Endothelial cell of umbilical vein (primary cell): ENCODE measurements around the gene RAC3. TPM values are rescaled to one million over a fixed set of nuclear protein-coding genes. Genes with fewer than 3 reads are reported as not detected.

ENCODE experiments used
- BruUV-seq: library from RNA; stranded (reverse); fragments of 400-500 nt; replicated peaks from 2 replicates; lab custom pipeline; 2021; lab: Mats Ljungman, UMichigan
- CTCF ChIA-PET: fragments of 300-600, 350-600 bp; sonication (Branson Sonifier 250); formaldehyde crosslinking; loops from one replicate; lab custom pipeline; 2021; ENCODE audit warnings: antibody characterized with exemption, inconsistent platforms; lab: Charles Lee
- POLR2A ChIA-PET: fragments of 300-600, 350-600 bp; sonication (Branson Sonifier 250); formaldehyde crosslinking; loops from one replicate; lab custom pipeline; 2021; ENCODE audit warnings: antibody characterized with exemption, inconsistent platforms; lab: Charles Lee
- DNase-seq: peaks from one replicate; pipeline ENCODE4 v3.0.0-alpha.2; 2011; ENCODE audit warnings: low read depth, low spot score
- FAIRE-seq: peaks from 2 replicates; lab custom pipeline; 2011; peaks lifted over from hg19 to GRCh38; lab: Jason Lieb, UNC
- H2AFZ ChIP-seq: 2 replicates; pipeline ENCODE4 v1.6.0; 2012; ENCODE audit warnings: low read depth, low read length, control low read depth, inconsistent platforms
- H3K27ac ChIP-seq: 2 replicates; pipeline ENCODE4 v1.5.1; 2011; ENCODE audit warnings: low read depth, mild to moderate bottlenecking, control low read depth, low read length, moderate library complexity; ENCODE audit not compliant: insufficient read depth
- H3K27me3 ChIP-seq, 2 experiments: 2 replicates each; pipeline versions ENCODE4 v1.6.0 to v1.6.1; 2011; ENCODE audit warnings: low read length in 2 of 2, mixed read lengths in 1 of 2; ENCODE audit not compliant: control insufficient read depth in 2 of 2, insufficient read depth in 2 of 2
- H3K36me3 ChIP-seq, 2 experiments: 2 replicates in 1 of 2; 3 replicates in 1 of 2; pipeline ENCODE4 v1.5.1; 2011; ENCODE audit warnings: low read length in 2 of 2, mild to moderate bottlenecking in 1 of 2, moderate library complexity in 1 of 2; ENCODE audit not compliant: control insufficient read depth in 2 of 2, insufficient read depth in 2 of 2; ENCODE audit errors: extremely low read depth in 1 of 2
- H3K4me1 ChIP-seq: 3 replicates; pipeline ENCODE4 v1.5.1; 2011; ENCODE audit warnings: mild to moderate bottlenecking, low read length; ENCODE audit not compliant: control insufficient read depth, insufficient read depth; ENCODE audit errors: extremely low read depth
- H3K4me2 ChIP-seq: 2 replicates; pipeline ENCODE4 v1.6.1; 2011; ENCODE audit warnings: low read length, control low read depth, mixed read lengths; ENCODE audit not compliant: insufficient read depth
- H3K4me3 ChIP-seq, 3 experiments: fragments of 200-600 bp in 1 of 3; sonication (generic), shearing (Covaris generic) in 1 of 3; replicated peaks in 1 of 3; 2 replicates each; pipeline ENCODE4 v1.5.1; 2011 to 2016; ENCODE audit warnings: control low read depth in 3 of 3, low read length in 3 of 3, mild to moderate bottlenecking in 2 of 3, inconsistent platforms in 1 of 3, low read depth in 1 of 3, moderate library complexity in 1 of 3; ENCODE audit not compliant: insufficient read depth in 1 of 3
- H3K79me2 ChIP-seq: 2 replicates; pipeline ENCODE4 v1.6.0; 2012; ENCODE audit warnings: low read length, inconsistent platforms; ENCODE audit not compliant: control insufficient read depth, insufficient read depth
- H3K9ac ChIP-seq: replicated peaks from 2 replicates; pipeline ENCODE3; 2011; ENCODE audit warnings: low read length, control low read depth; ENCODE audit not compliant: insufficient read depth; ENCODE audit errors: extremely low read depth
- H3K9me1 ChIP-seq: replicated peaks from 3 replicates; pipeline ENCODE4 v1.6.0; 2011; ENCODE audit warnings: mild to moderate bottlenecking, low read length; ENCODE audit not compliant: control insufficient read depth, insufficient read depth; ENCODE audit errors: extremely low read depth
- H3K9me3 ChIP-seq: replicated peaks from 2 replicates; pipeline ENCODE4 v1.5.1; 2012; ENCODE audit warnings: low read length, inconsistent platforms; ENCODE audit not compliant: control insufficient read depth, insufficient read depth
- H4K20me1 ChIP-seq: replicated peaks from 2 replicates; pipeline ENCODE3; 2011; ENCODE audit warnings: mild to moderate bottlenecking, low read length; ENCODE audit not compliant: control insufficient read depth, insufficient read depth; ENCODE audit errors: extremely low read depth
- EZH2 ChIP-seq: IDR thresholded peaks from 2 replicates; pipeline ENCODE4 v1.6.1; 2012; ENCODE audit warnings: borderline replicate concordance, low read depth, mild to moderate bottlenecking, moderate library complexity, low read length, inconsistent platforms; ENCODE audit not compliant: severe bottlenecking
- FOS ChIP-seq: IDR thresholded peaks from 2 replicates; pipeline ENCODE4 v1.6.1; 2011; ENCODE audit warnings: mild to moderate bottlenecking, low read length, moderate library complexity, borderline replicate concordance; ENCODE audit not compliant: insufficient read depth
- GATA2 ChIP-seq: IDR thresholded peaks from 2 replicates; pipeline ENCODE4 v1.7.0; 2011; ENCODE audit warnings: low read depth, mild to moderate bottlenecking, moderate library complexity, mixed read lengths, low read length; ENCODE audit not compliant: insufficient read length, insufficient read depth
- JUN ChIP-seq: IDR thresholded peaks from 2 replicates; pipeline ENCODE4 v1.6.1; 2011; ENCODE audit warnings: borderline replicate concordance, low read depth; ENCODE audit not compliant: insufficient read length, insufficient read depth
- MYC ChIP-seq: IDR thresholded peaks from one replicate; pipeline ENCODE4 v1.6.1; 2011; ENCODE audit warnings: mild to moderate bottlenecking, low read depth, low read length
- POLR2A ChIP-seq: IDR thresholded peaks from 2 replicates; pipeline ENCODE4 v1.6.1; 2012; ENCODE audit warnings: low read depth, mild to moderate bottlenecking, control low read depth, low read length
- POLR2AphosphoS5 ChIP-seq: IDR thresholded peaks from 2 replicates; pipeline ENCODE4 v1.6.1; 2012; ENCODE audit warnings: low read depth, mild to moderate bottlenecking, control low read depth, low read length, moderate library complexity; ENCODE audit not compliant: insufficient read depth
- dilution Hi-C: fragments of 300-500 bp; cut with MboI; formaldehyde crosslinking; loops from one replicate; pipeline ENCODE4 v1.15.0; 2019; ENCODE audit warnings: low sequenced_read_pairs; ENCODE audit not compliant: extremely low pct_ligation_motif_present
- intact Hi-C: fragments of 100-400 bp; cut with micrococcal nuclease; formaldehyde crosslinking; loops from one replicate; pipeline ENCODE4 v1.10.0; 2022
- polyA plus RNA-seq, 4 experiments: library from polyadenylated mRNA; depleted of rRNA in 3 of 4; stranded (reverse) in 3 of 4; unstranded in 1 of 4; fragments of >200 nt; gene quantifications; 2 replicates each; pipeline versions ENCODE4 v1.2.1 to v1.2.3, GENCODE V29; 2011 to 2012; ENCODE audit warnings: missing spikeins in 1 of 4
- total RNA-seq: library from RNA; stranded (reverse); gene quantifications from 2 replicates; pipeline ENCODE4 v1.2.3, GENCODE V29; 2021
- TF ChIP-seq, protein P1 (sequence below), 2 donors: IDR thresholded peaks; 1 replicate in 1 of 2; 2 replicates in 1 of 2; pipeline ENCODE4 v1.5.1; 2011; ENCODE audit warnings: low read length in 2 of 2, mild to moderate bottlenecking in 2 of 2, moderate library complexity in 2 of 2, control low read depth in 1 of 2, inconsistent platforms in 1 of 2, low read depth in 1 of 2; ENCODE audit not compliant: insufficient read depth in 1 of 2; ENCODE audit errors: extremely low read depth in 1 of 2
- TF ChIP-seq, protein P2 (sequence below): IDR thresholded peaks from 2 replicates; pipeline ENCODE4 v1.6.1; 2011; ENCODE audit not compliant: insufficient read depth, insufficient read length

The RAC3 gene
- total and polyA plus RNA-seq, 2 donors (not counting 3 experiments of a cell fraction or from before 2014, with no cell fraction given), result 34.1 to 56.0 TPM

DNA sequence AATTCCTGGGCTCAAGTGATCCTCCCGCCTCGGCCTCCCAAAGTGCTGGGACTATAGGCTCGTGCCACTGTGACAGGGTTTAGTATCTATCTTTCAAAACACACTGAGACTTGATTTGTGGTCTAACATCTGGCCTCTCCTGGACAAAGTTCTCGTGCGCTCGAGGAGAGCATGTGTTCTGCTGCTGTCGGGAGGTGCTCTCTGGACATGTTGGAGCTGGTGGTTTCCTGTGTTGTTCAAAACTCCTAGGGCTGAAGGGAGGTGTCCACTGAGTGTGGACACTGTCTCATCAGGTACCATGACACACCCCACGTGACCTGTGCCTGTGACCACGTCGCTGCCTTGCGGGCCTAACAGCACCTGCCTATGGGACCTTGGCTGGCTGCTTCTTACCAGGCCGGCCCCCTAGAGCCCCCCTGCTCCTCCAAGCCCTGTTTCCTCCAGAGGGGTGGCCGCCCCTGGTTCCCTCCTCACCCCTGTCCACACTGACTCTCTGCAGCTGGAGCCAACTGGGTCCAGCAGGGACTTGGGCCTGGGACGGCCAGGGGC lies 14.5 kb downstream of the RAC3 start:
- FAIRE-seq (no peak), DNase-seq (no peak)
- TF ChIP-seq FOS (no peak), GATA2 (no peak), EZH2 (no peak), MYC (no peak), POLR2A (no peak), JUN (no peak), POLR2AphosphoS5 (no peak)
- TF ChIP-seq, protein P1, sequence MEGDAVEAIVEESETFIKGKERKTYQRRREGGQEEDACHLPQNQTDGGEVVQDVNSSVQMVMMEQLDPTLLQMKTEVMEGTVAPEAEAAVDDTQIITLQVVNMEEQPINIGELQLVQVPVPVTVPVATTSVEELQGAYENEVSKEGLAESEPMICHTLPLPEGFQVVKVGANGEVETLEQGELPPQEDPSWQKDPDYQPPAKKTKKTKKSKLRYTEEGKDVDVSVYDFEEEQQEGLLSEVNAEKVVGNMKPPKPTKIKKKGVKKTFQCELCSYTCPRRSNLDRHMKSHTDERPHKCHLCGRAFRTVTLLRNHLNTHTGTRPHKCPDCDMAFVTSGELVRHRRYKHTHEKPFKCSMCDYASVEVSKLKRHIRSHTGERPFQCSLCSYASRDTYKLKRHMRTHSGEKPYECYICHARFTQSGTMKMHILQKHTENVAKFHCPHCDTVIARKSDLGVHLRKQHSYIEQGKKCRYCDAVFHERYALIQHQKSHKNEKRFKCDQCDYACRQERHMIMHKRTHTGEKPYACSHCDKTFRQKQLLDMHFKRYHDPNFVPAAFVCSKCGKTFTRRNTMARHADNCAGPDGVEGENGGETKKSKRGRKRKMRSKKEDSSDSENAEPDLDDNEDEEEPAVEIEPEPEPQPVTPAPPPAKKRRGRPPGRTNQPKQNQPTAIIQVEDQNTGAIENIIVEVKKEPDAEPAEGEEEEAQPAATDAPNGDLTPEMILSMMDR (IDR thresholded peaks at IDR 0.05; ENCODE audit: extremely low read depth in 1 of 2, insufficient read depth in 1 of 2, low read depth in 1 of 2, low read length in 2 of 2), result no peak
- TF ChIP-seq, protein P2, sequence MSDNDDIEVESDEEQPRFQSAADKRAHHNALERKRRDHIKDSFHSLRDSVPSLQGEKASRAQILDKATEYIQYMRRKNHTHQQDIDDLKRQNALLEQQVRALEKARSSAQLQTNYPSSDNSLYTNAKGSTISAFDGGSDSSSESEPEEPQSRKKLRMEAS, result no peak
- no peak overlapping the region for H3K4me2 ChIP-seq
- no peaks in the 10 kb centered on the region for H3K9me3 ChIP-seq
- POLR2A ChIA-PET, result no interaction called here
- no peak overlapping the region for H2AFZ ChIP-seq
- no TSS peak for BruUV-seq
- H3K27me3 ChIP-seq, result no peaks in the 10 kb centered on the region
- H3K4me3 ChIP-seq, result no peak overlapping the region
- intact Hi-C loops, result no loop called here
- peaks cover 0 to 7% of the 10 kb centered on the region in 2 experiments for H3K36me3 ChIP-seq
- dilution Hi-C loops, result no loop called here
- peaks cover 6% of the 10 kb centered on the region for H3K4me1 ChIP-seq
- H4K20me1 ChIP-seq, result no peaks in the 10 kb centered on the region
- H3K9ac ChIP-seq, result no peak overlapping the region
- H3K27ac ChIP-seq, result no peak overlapping the region
- H3K9me1 ChIP-seq, result no peaks in the 10 kb centered on the region
- CTCF ChIA-PET, result no interaction called here
- H3K79me2 ChIP-seq, result no peaks in the 10 kb centered on the region
